Measurements from ENCODE around the gene PHAF1.

DNA sequence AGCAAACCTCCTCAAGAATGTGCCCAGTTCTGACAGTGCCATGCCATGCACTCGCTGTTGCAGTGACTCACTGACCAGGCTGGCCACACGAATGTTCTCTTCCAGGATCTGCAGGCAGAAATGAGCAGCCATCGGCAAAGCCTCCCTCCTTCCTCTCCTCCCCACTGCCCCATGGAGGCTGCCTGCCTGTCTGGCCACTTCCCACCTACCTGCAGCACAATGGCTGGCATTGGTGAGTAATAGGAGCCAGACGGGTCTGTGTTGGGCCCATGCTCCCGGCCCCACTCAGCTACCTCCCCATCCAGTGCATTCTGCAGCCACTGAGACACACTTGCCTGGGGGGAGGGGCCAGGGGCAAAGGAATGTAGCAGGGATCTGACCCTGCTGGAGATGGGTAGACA is 76.8 kb downstream of the PHAF1 start:
- no peak for TF ChIP-seq POLR2A (IDR thresholded peaks at IDR 0.05)
- TF ChIP-seq, protein P1, sequence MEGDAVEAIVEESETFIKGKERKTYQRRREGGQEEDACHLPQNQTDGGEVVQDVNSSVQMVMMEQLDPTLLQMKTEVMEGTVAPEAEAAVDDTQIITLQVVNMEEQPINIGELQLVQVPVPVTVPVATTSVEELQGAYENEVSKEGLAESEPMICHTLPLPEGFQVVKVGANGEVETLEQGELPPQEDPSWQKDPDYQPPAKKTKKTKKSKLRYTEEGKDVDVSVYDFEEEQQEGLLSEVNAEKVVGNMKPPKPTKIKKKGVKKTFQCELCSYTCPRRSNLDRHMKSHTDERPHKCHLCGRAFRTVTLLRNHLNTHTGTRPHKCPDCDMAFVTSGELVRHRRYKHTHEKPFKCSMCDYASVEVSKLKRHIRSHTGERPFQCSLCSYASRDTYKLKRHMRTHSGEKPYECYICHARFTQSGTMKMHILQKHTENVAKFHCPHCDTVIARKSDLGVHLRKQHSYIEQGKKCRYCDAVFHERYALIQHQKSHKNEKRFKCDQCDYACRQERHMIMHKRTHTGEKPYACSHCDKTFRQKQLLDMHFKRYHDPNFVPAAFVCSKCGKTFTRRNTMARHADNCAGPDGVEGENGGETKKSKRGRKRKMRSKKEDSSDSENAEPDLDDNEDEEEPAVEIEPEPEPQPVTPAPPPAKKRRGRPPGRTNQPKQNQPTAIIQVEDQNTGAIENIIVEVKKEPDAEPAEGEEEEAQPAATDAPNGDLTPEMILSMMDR (IDR thresholded peaks at IDR 0.05) = no peak

Data from esophagus squamous epithelium (tissue), 4 donors.